Naive thymus-derived CD4-positive, alpha-beta T cell (primary cell): ENCODE measurements around the gene ITSN1. TPM values are rescaled to one million over a fixed set of nuclear protein-coding genes. Genes with fewer than 3 reads are reported as not detected.

Experiments used
- ATAC-seq: fragments of 150-1000 bp; cut with Tn5 transposase; 2 replicates; pipeline ENCODE4 v1.10.0; 2021; ENCODE audit warnings: mild to moderate bottlenecking, moderate library complexity
- CTCF ChIA-PET: fragments of 350-600 bp; sonication (Branson Sonifier 250); formaldehyde crosslinking; loops from one replicate; lab custom pipeline; 2021; ENCODE audit warnings: antibody characterized with exemption; lab: Charles Lee
- POLR2A ChIA-PET: fragments of 350-600 bp; sonication (Branson Sonifier 250); formaldehyde crosslinking; loops from one replicate; lab custom pipeline; 2021; ENCODE audit warnings: antibody characterized with exemption, inconsistent platforms; lab: Charles Lee
- DNase-seq, 9 donors: peaks; one replicate each; pipeline versions ENCODE4 v3.0.0 to v3.0.0-alpha.2; 2020 to 2022; ENCODE audit warnings: mixed read lengths in 1 of 9
- H3K27ac ChIP-seq: one replicate; pipeline ENCODE4 v1.7.0; 2013; ENCODE audit warnings: mild to moderate bottlenecking, low read depth, low read length, moderate library complexity
- H3K27me3 ChIP-seq, 2 donors: one replicate each; pipeline ENCODE4 v1.7.0; 2013; ENCODE audit warnings: low read length in 2 of 2, mild to moderate bottlenecking in 2 of 2, moderate library complexity in 2 of 2; ENCODE audit not compliant: control insufficient read depth in 2 of 2, insufficient read depth in 2 of 2
- H3K36me3 ChIP-seq, 3 experiments: 1 replicate in 2 of 3; 2 replicates in 1 of 3; pipeline ENCODE4 v1.7.0; 2013; ENCODE audit warnings: low read length in 3 of 3, mild to moderate bottlenecking in 3 of 3, moderate library complexity in 1 of 3; ENCODE audit not compliant: insufficient read depth in 3 of 3, control insufficient read depth in 2 of 3
- H3K4me1 ChIP-seq, 2 donors: one replicate each; pipeline ENCODE4 v1.7.0; 2013; ENCODE audit warnings: low read length in 2 of 2, mild to moderate bottlenecking in 2 of 2, moderate library complexity in 1 of 2; ENCODE audit not compliant: control insufficient read depth in 2 of 2, insufficient read depth in 2 of 2
- H3K4me3 ChIP-seq: 2 replicates; pipeline ENCODE4 v1.7.0; 2013; ENCODE audit warnings: mild to moderate bottlenecking, low read length
- H3K9me3 ChIP-seq, 3 experiments: 1 replicate in 2 of 3; 2 replicates in 1 of 3; pipeline ENCODE4 v1.7.0; 2013; ENCODE audit warnings: low read length in 3 of 3; ENCODE audit not compliant: control insufficient read depth in 2 of 3
- H3K27ac Mint-ChIP-seq, 9 donors: one replicate each; pipeline ENCODE4 v1.8.0; 2020 to 2022; ENCODE audit warnings: mixed read lengths in 9 of 9, mild to moderate bottlenecking in 8 of 9, moderate library complexity in 5 of 9, inconsistent platforms in 2 of 9
- H3K27me3 Mint-ChIP-seq, 5 donors: one replicate each; pipeline ENCODE4 v1.8.0; 2021 to 2022; ENCODE audit warnings: mixed read lengths in 5 of 5, mild to moderate bottlenecking in 1 of 5
- H3K36me3 Mint-ChIP-seq, 5 donors: one replicate each; pipeline ENCODE4 v1.8.0; 2020 to 2022; ENCODE audit warnings: mixed read lengths in 5 of 5, mild to moderate bottlenecking in 3 of 5, inconsistent platforms in 1 of 5
- H3K4me1 Mint-ChIP-seq, 7 donors: one replicate each; pipeline ENCODE4 v1.8.0; 2020 to 2022; ENCODE audit warnings: mixed read lengths in 7 of 7, mild to moderate bottlenecking in 3 of 7, inconsistent platforms in 1 of 7
- H3K4me3 Mint-ChIP-seq, 10 donors: one replicate each; pipeline ENCODE4 v1.8.0; 2020 to 2022; ENCODE audit warnings: mild to moderate bottlenecking in 10 of 10, mixed read lengths in 10 of 10, moderate library complexity in 6 of 10, inconsistent platforms in 2 of 10
- H3K9me3 Mint-ChIP-seq, 11 donors: one replicate each; pipeline ENCODE4 v1.8.0; 2020 to 2022; ENCODE audit warnings: mixed read lengths in 11 of 11, mild to moderate bottlenecking in 4 of 11, inconsistent platforms in 1 of 11, moderate library complexity in 1 of 11
- intact Hi-C, 2 donors: fragments of 100-400 bp; cut with micrococcal nuclease; formaldehyde crosslinking; loops; one replicate each; pipeline ENCODE4 v1.15.1; 2023
- polyA plus RNA-seq, 2 donors: library from polyadenylated mRNA; unstranded; fragments of 300-500 nt; fragmentation: Illumina TruSeq; gene quantifications; one replicate each; pipeline ENCODE4 v1.2.3, GENCODE V29; 2021
- total RNA-seq, 6 experiments: library from RNA in 5 of 6; stranded (reverse) in 5 of 6; gene quantifications; 1 replicate in 5 of 6; 2 replicates in 1 of 6; pipeline ENCODE4 v1.2.3 and lab custom pipeline; 2021 to 2026

Gene ITSN1
- total and polyA plus RNA-seq, 7 experiments from 2014 or later = 1.2 to 8.6 (median 3.2) TPM

- Histone ChIP-seq H3K27ac (no peak overlapping the region), H3K4me1 (no peaks in the 10 kb centered on the region), H3K27me3 (no peaks in the 10 kb centered on the region), H3K9me3 (no peaks in the 10 kb centered on the region), H3K4me3 (no peak overlapping the region), H3K36me3 (no peaks in the 10 kb centered on the region)
- no peak for ATAC-seq
- intact Hi-C loops = no loop called here
- POLR2A ChIA-PET = no interaction called here
- Mint-ChIP-seq H3K4me1 (peaks cover 0 to 1% (median 0%) of the 10 kb centered on the region in 7 donors), H3K36me3 (peaks cover 0 to 13% (median 0%) of the 10 kb centered on the region in 5 donors), H3K9me3 (peaks cover 0 to 2% (median 0%) of the 10 kb centered on the region in 11 donors), H3K4me3 (no peak overlapping the region), H3K27me3 (peaks cover 0 to 2% (median 0%) of the 10 kb centered on the region in 5 donors), H3K27ac (no peak overlapping the region)
- CTCF ChIA-PET = no interaction called here
- DNase-seq = no peak
Measured at GRCh38 chr21:33739701-33740100, 97.4 kb downstream of the ITSN1 start.

GRCh38 chr21:33747420-33747819 is 105.1 kb downstream of the ITSN1 start:
- ChIA-PET POLR2A (no interaction called here), CTCF (no interaction called here)
- H3K36me3 ChIP-seq = no peaks in the 10 kb centered on the region
- H3K27me3 ChIP-seq = no peaks in the 10 kb centered on the region
- H3K9me3 ChIP-seq = peaks cover 0 to 14% (median 0%) of the 10 kb centered on the region in 3 experiments
- Mint-ChIP-seq H3K4me1 (peaks cover 0 to 1% (median 0%) of the 10 kb centered on the region in 7 donors), H3K27me3 (no peaks in the 10 kb centered on the region), H3K36me3 (peaks cover 0 to 11% (median 5%) of the 10 kb centered on the region in 5 donors), H3K9me3 (peaks cover 5 to 30% (median 17%) of the 10 kb centered on the region in 11 donors), H3K4me3 (no peak overlapping the region), H3K27ac (no peak overlapping the region)
- DNase-seq = no peak
- H3K4me1 ChIP-seq = no peaks in the 10 kb centered on the region
- H3K27ac ChIP-seq = no peak overlapping the region
- no peak for ATAC-seq
- H3K4me3 ChIP-seq = no peak overlapping the region
- intact Hi-C loops = no loop called here

- DNase-seq = no peak
- no peaks in the 10 kb centered on the region for H3K36me3 ChIP-seq
- H3K4me1 Mint-ChIP-seq = no peaks in the 10 kb centered on the region
- intact Hi-C loops = no loop called here
- H3K27ac ChIP-seq = no peak overlapping the region
- ATAC-seq = no peak
- H3K27me3 ChIP-seq = no peaks in the 10 kb centered on the region
- H3K4me3 ChIP-seq = no peak overlapping the region
- no peaks in the 10 kb centered on the region for H3K4me1 ChIP-seq
- peaks cover 5 to 30% (median 17%) of the 10 kb centered on the region in 11 donors for H3K9me3 Mint-ChIP-seq
- H3K27ac Mint-ChIP-seq = no peak overlapping the region
- H3K36me3 Mint-ChIP-seq = peaks cover 0 to 11% (median 5%) of the 10 kb centered on the region in 5 donors
- H3K9me3 ChIP-seq = peaks cover 0 to 14% (median 0%) of the 10 kb centered on the region in 3 experiments
- ChIA-PET POLR2A (no interaction called here), CTCF (interaction anchor here (0.7 kb wide), 1 partner anchor 1797 kb away, joined by 3 read pairs; no protein-coding TSS in a partner anchor)
- H3K27me3 Mint-ChIP-seq = no peaks in the 10 kb centered on the region
- no peak overlapping the region for H3K4me3 Mint-ChIP-seq
Measured at GRCh38 chr21:33748903-33749302, 106.6 kb downstream of the ITSN1 start.

GRCh38 chr21:33750017-33750416 is 107.7 kb downstream of the ITSN1 start:
- no peak overlapping the region for H3K27ac ChIP-seq
- H3K27ac Mint-ChIP-seq = no peak overlapping the region
- no peaks in the 10 kb centered on the region for H3K27me3 ChIP-seq
- ChIA-PET POLR2A (no interaction called here), CTCF (no interaction called here)
- H3K36me3 Mint-ChIP-seq = peaks cover 0 to 9% (median 3%) of the 10 kb centered on the region in 5 donors
- peaks cover 5 to 26% (median 17%) of the 10 kb centered on the region in 11 donors for H3K9me3 Mint-ChIP-seq
- intact Hi-C loops = no loop called here
- ATAC-seq = no peak
- H3K4me1 ChIP-seq = no peaks in the 10 kb centered on the region
- no peak overlapping the region for H3K4me3 ChIP-seq
- H3K9me3 ChIP-seq = peaks cover 0 to 14% (median 0%) of the 10 kb centered on the region in 3 experiments
- no peak overlapping the region for H3K4me3 Mint-ChIP-seq
- no peak for DNase-seq
- H3K36me3 ChIP-seq = no peaks in the 10 kb centered on the region
- H3K4me1 Mint-ChIP-seq = no peaks in the 10 kb centered on the region
- H3K27me3 Mint-ChIP-seq = no peaks in the 10 kb centered on the region

GRCh38 chr21:33751120-33751519 is 108.8 kb downstream of the ITSN1 start:
- ATAC-seq = no peak
- H3K27me3 Mint-ChIP-seq = no peaks in the 10 kb centered on the region
- no peak overlapping the region for H3K27ac ChIP-seq
- POLR2A ChIA-PET = no interaction called here
- no peak for DNase-seq
- CTCF ChIA-PET = no interaction called here
- peaks cover 0 to 5% (median 2%) of the 10 kb centered on the region in 5 donors for H3K36me3 Mint-ChIP-seq
- peaks cover 0 to 9% (median 0%) of the 10 kb centered on the region in 3 experiments for H3K9me3 ChIP-seq
- peaks cover 4 to 20% (median 13%) of the 10 kb centered on the region in 11 donors for H3K9me3 Mint-ChIP-seq
- H3K4me3 Mint-ChIP-seq = no peak overlapping the region
- H3K27me3 ChIP-seq = no peaks in the 10 kb centered on the region
- no peaks in the 10 kb centered on the region for H3K4me1 Mint-ChIP-seq
- no peak overlapping the region for H3K4me3 ChIP-seq
- H3K27ac Mint-ChIP-seq = no peak overlapping the region
- intact Hi-C loops = no loop called here
- no peaks in the 10 kb centered on the region for H3K4me1 ChIP-seq
- H3K36me3 ChIP-seq = no peaks in the 10 kb centered on the region

GRCh38 chr21:33751533-33751932 is 109.2 kb downstream of the ITSN1 start:
- H3K36me3 Mint-ChIP-seq = peaks cover 0 to 5% (median 0%) of the 10 kb centered on the region in 5 donors
- no peaks in the 10 kb centered on the region for H3K4me1 Mint-ChIP-seq
- Histone ChIP-seq H3K4me1 (no peaks in the 10 kb centered on the region), H3K27ac (no peak overlapping the region), H3K36me3 (no peaks in the 10 kb centered on the region), H3K4me3 (no peak overlapping the region), H3K9me3 (peaks cover 0 to 9% (median 0%) of the 10 kb centered on the region in 3 experiments), H3K27me3 (no peaks in the 10 kb centered on the region)
- intact Hi-C loops = no loop called here
- H3K4me3 Mint-ChIP-seq = no peak overlapping the region
- peaks cover 3 to 15% (median 9%) of the 10 kb centered on the region in 11 donors for H3K9me3 Mint-ChIP-seq
- ChIA-PET CTCF (no interaction called here), POLR2A (no interaction called here)
- no peak for DNase-seq
- no peak for ATAC-seq
- no peak overlapping the region for H3K27ac Mint-ChIP-seq
- H3K27me3 Mint-ChIP-seq = no peaks in the 10 kb centered on the region

- intact Hi-C loops = no loop called here
- Mint-ChIP-seq H3K27ac (no peak overlapping the region), H3K4me1 (no peaks in the 10 kb centered on the region), H3K27me3 (no peaks in the 10 kb centered on the region), H3K36me3 (peaks cover 0 to 2% (median 0%) of the 10 kb centered on the region in 5 donors), H3K4me3 (no peak overlapping the region), H3K9me3 (peaks cover 0 to 8% (median 4%) of the 10 kb centered on the region in 11 donors)
- CTCF ChIA-PET = no interaction called here
- Histone ChIP-seq H3K4me1 (no peaks in the 10 kb centered on the region), H3K36me3 (no peaks in the 10 kb centered on the region), H3K27ac (no peak overlapping the region), H3K9me3 (peaks cover 0 to 3% (median 0%) of the 10 kb centered on the region in 3 experiments), H3K4me3 (no peak overlapping the region), H3K27me3 (no peaks in the 10 kb centered on the region)
- ATAC-seq (no peak), DNase-seq (no peak)
- POLR2A ChIA-PET = no interaction called here
Measured at GRCh38 chr21:33752260-33752659, 110.0 kb downstream of the ITSN1 start.
